BJ (cell line): ENCODE data around the gene ST6GALNAC4. TPM values are rescaled to one million over a fixed set of nuclear protein-coding genes. Genes with fewer than 3 reads are reported as not detected.
A peak's percentile ranks its signal among the peaks of the same experiment; 100 is the strongest.

ENCODE experiments used
- CTCF ChIA-PET: fragments of 350-600 bp; formaldehyde crosslinking; extraction: SDS; loops from one replicate; lab custom pipeline; 2021; ENCODE audit warnings: antibody characterized with exemption, inconsistent platforms; lab: Yijun Ruan, JAX
- POLR2A ChIA-PET: fragments of 300-600 bp; sonication (Branson Sonifier 250); formaldehyde crosslinking; extraction: SDS; loops from one replicate; lab custom pipeline; 2021; ENCODE audit warnings: antibody characterized with exemption; lab: Charles Lee
- DNase-seq: peaks from one replicate; pipeline ENCODE4 v3.0.0-alpha.2; 2011; ENCODE audit warnings: low read depth
- H3K27me3 ChIP-seq: 2 replicates; pipeline ENCODE4 v1.6.0; 2011; ENCODE audit warnings: low read length; ENCODE audit not compliant: control insufficient read depth, insufficient read depth
- H3K36me3 ChIP-seq: 2 replicates; pipeline ENCODE4 v1.5.1; 2011; ENCODE audit warnings: low read length; ENCODE audit not compliant: control insufficient read depth, insufficient read depth
- H3K4me3 ChIP-seq: 2 replicates; pipeline ENCODE4 v1.5.1; 2011; ENCODE audit warnings: low read depth, mild to moderate bottlenecking, control low read depth, low read length
- polyA minus RNA-seq: library from RNA; depleted of rRNA, polyadenylated mRNA; stranded (reverse); fragments of >200 nt; gene quantifications from 2 replicates; pipeline ENCODE4 v1.2.3, GENCODE V29; 2011; rRNA and poly(A)+ RNA removed
- polyA plus RNA-seq: library from polyadenylated mRNA; depleted of rRNA; stranded (reverse); fragments of >200 nt; gene quantifications from 2 replicates; pipeline ENCODE4 v1.2.3, GENCODE V29; 2011; rRNA removed
- TF ChIP-seq, protein P1 (sequence below): IDR thresholded peaks from 2 replicates; pipeline ENCODE4 v1.5.1; 2011; ENCODE audit warnings: low read depth, mild to moderate bottlenecking, control low read depth, inconsistent platforms, low read length, moderate library complexity; ENCODE audit not compliant: insufficient read depth

Gene ST6GALNAC4, protein sequence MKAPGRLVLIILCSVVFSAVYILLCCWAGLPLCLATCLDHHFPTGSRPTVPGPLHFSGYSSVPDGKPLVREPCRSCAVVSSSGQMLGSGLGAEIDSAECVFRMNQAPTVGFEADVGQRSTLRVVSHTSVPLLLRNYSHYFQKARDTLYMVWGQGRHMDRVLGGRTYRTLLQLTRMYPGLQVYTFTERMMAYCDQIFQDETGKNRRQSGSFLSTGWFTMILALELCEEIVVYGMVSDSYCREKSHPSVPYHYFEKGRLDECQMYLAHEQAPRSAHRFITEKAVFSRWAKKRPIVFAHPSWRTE
- polyA plus RNA-seq (21.4 and 35.5 TPM in 2 replicates), polyA minus RNA-seq (20.2 and 28.6 TPM in 2 replicates)

DNA sequence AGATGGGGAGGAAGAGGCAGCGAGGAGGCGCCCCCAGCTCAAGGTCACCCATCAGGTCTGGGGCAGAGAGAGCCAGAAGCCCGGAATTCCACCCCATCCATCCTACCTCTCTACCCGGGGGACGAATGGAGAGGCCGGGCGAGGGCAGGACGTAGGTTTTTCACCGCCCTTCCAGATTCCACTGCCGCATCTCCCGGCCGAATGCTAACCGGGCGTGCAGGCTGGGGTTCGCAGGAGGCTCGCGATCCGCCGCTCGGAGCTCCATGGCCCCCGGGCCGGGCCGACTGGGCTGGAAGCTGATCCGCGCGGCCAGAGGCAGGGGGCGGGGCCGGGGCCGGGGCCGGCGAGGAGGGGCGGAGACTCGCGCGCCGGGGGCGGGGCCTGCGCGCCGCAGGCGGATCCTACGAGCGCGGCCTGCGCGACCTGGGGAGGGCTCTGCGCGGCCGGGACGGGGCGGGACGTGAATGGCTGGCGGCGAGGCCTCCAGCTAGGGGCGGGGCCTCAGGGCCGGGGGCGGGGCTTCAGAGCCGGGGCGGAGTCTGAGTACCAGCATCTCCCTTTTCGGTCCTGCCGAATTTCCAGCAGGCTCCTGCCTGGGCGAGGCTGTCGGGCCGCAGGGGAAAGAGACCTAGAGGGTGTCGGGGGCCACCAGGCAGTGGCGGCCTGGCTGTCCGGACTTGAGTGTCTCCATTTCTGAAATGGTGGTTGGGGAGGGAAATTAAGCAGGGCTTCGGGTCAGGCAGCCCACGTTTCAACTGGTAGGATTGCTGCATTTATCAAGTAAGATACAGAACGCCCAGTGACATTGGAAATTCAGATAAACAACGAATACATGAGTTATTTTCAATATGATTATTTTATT is at the start of gene ST6GALNAC4:
ST6GALNAC4 (minus strand) TSS at position 322 of the 862 bp plus-strand sequence. CDS start 622 bp downstream, outside the sequence.
- Histone ChIP-seq H3K4me3 (peak within 1 kb of the TSS; percentile 51), H3K27me3 (no peaks in the 10 kb centered on the region), H3K36me3 (peaks cover 7% of the 10 kb centered on the region)
- POLR2A ChIA-PET, result interaction anchor here (0.6 kb wide), 2 partner anchors 49 to 127 kb away, joined by 3 to 17 read pairs; no protein-coding TSS in a partner anchor
- TF ChIP-seq, protein P1, sequence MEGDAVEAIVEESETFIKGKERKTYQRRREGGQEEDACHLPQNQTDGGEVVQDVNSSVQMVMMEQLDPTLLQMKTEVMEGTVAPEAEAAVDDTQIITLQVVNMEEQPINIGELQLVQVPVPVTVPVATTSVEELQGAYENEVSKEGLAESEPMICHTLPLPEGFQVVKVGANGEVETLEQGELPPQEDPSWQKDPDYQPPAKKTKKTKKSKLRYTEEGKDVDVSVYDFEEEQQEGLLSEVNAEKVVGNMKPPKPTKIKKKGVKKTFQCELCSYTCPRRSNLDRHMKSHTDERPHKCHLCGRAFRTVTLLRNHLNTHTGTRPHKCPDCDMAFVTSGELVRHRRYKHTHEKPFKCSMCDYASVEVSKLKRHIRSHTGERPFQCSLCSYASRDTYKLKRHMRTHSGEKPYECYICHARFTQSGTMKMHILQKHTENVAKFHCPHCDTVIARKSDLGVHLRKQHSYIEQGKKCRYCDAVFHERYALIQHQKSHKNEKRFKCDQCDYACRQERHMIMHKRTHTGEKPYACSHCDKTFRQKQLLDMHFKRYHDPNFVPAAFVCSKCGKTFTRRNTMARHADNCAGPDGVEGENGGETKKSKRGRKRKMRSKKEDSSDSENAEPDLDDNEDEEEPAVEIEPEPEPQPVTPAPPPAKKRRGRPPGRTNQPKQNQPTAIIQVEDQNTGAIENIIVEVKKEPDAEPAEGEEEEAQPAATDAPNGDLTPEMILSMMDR, result peak; percentile 5; the same call in 1 of the 2 replicates
- no peak for DNase-seq
- CTCF ChIA-PET, result interaction anchor here (0.6 to 2.5 kb wide), 10 partner anchors 12 to 333 kb away, joined by 3 to 8 read pairs (median 3); partner anchors contain the start of genes CDK9, PIP5KL1 and TOR2A

DNA sequence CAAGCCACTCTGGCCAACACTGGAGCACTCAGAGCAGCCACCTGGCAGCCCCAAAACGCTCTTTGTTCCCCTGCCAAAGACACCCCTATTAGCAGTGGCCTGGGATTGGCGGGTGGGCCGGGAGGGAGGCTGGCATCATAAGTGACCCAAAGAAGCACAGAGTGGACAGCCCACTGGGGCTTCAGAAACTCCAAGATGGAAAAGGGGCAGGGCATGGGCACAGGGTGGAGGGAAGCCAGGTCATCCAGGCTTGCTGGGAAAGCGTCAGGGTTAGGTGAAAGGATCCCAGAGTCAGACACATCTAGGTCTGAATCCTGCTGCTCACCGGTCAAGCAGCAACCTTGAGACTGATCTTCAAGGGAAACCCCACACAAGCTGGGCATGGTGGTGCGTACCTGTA is 49.1 kb upstream of the ST6GALNAC4 start:
- TF ChIP-seq, protein P1, result no peak
- CTCF ChIA-PET, result no interaction called here
- Histone ChIP-seq H3K27me3 (no peaks in the 10 kb centered on the region), H3K4me3 (no peak overlapping the region), H3K36me3 (no peaks in the 10 kb centered on the region)
- POLR2A ChIA-PET, result interaction anchor here (0.6 kb wide), 1 partner anchor 13 kb away, joined by 3 read pairs; no protein-coding TSS in a partner anchor
- DNase-seq, result no peak

DNA sequence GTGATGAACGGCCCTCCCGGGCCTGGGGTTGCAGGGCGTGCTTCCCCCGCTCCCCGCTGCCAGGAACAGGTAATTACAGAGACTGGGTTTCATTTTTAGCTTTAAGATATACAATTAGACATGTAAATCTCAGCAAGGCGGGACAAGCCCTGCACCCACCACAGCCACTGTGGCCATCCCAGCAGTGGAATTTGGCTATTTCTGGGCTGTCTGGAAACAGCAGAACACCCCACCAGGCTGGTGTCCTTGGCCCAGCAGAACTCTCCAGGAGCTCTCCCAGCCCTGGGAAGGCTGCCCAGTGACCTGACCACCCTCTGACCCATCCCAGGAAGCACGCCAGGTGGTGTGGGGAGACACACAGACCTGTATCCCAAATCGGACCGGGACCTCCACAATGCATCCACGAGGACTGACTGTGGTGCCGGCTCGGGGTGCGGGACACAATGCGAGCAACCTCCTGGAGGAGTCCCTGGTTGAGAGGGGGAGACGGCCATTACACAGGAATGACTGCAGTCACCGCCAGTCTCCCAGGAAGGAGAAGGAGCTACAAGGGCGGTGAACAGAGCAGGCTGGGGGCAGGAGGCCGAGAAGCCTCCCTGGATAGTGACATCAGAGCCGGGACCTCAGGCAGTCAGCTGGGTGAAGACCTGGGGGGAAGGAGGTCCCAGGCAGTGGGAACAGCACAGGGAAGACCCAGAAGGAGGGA is 46.7 kb upstream of the ST6GALNAC4 start:
- no peak for DNase-seq
- Histone ChIP-seq H3K4me3 (no peak overlapping the region), H3K27me3 (no peaks in the 10 kb centered on the region), H3K36me3 (no peaks in the 10 kb centered on the region)
- TF ChIP-seq, protein P1, result no peak
- POLR2A ChIA-PET, result no interaction called here
- CTCF ChIA-PET, result interaction anchor here (0.6 to 5.9 kb wide), 3 partner anchors 19 to 128 kb away, joined by 3 to 56 read pairs (median 3); no protein-coding TSS in a partner anchor

DNA sequence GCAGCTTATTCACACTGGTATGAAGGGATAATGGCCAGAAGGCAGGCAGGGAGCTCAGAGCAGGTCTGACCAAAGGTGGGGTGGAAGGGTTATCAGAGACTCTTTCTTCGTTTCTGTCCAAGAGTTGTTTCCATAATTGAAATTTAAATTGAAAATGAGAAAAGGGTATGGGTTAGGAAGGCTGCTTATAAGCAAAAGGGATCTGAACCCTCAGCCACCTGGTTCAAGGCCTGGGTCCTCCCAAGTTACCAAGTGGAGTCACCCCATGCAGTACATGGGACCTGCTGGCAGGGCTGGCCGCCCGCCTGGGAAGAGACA is 46.2 kb upstream of the ST6GALNAC4 start:
- CTCF ChIA-PET, result interaction anchor here (0.6 to 5.9 kb wide), 4 partner anchors 13 to 129 kb away, joined by 3 to 56 read pairs (median 8); no protein-coding TSS in a partner anchor
- POLR2A ChIA-PET, result no interaction called here
- no peak for DNase-seq
- TF ChIP-seq, protein P1, result no peak
- H3K4me3 ChIP-seq, result no peak overlapping the region
- no peaks in the 10 kb centered on the region for H3K36me3 ChIP-seq
- H3K27me3 ChIP-seq, result no peaks in the 10 kb centered on the region
